Caco-2 (cell line): ENCODE data around the gene MT1A. TPM values are rescaled to one million over a fixed set of nuclear protein-coding genes. Genes with fewer than 3 reads are reported as not detected.

Experiments used
- BruUV-seq: library from RNA; stranded (reverse); fragments of 400-500 nt; replicated peaks from 2 replicates; lab custom pipeline; 2021; lab: Mats Ljungman, UMichigan
- CTCF ChIA-PET: fragments of 300-600 bp; sonication (Branson Sonifier 250); formaldehyde crosslinking; loops from one replicate; lab custom pipeline; 2022; ENCODE audit warnings: antibody characterized with exemption; lab: Charles Lee
- POLR2A ChIA-PET: fragments of 300-600 bp; sonication (Branson Sonifier 250); formaldehyde crosslinking; loops from one replicate; lab custom pipeline; 2022; ENCODE audit warnings: antibody characterized with exemption; lab: Charles Lee
- DNase-seq, 2 experiments: peaks; one replicate each; pipeline versions ENCODE4 v3.0.0 to v3.0.0-alpha.2; 2020 to 2022
- H3K27me3 ChIP-seq: replicated peaks from 2 replicates; pipeline ENCODE4 v1.6.0; 2011; ENCODE audit warnings: low read length; ENCODE audit not compliant: control insufficient read depth, insufficient read depth
- H3K36me3 ChIP-seq: 2 replicates; pipeline ENCODE4 v1.5.1; 2011; ENCODE audit warnings: low read length; ENCODE audit not compliant: control insufficient read depth, insufficient read depth
- H3K4me1 ChIP-seq: fragments of 250-450 bp; sonication (Bioruptor Pico); 2 replicates; pipeline ENCODE4 v1.5.1; 2020; ENCODE audit warnings: mild to moderate bottlenecking
- H3K4me3 ChIP-seq: 2 replicates; pipeline ENCODE4 v1.5.1; 2011; ENCODE audit warnings: low read depth, mild to moderate bottlenecking, control low read depth, low read length
- H3K9me3 ChIP-seq: fragments of 250-450 bp; sonication (Bioruptor Pico); 2 replicates; pipeline ENCODE4 v1.5.1; 2020; ENCODE audit warnings: mild to moderate bottlenecking, moderate library complexity
- H3K27ac Mint-ChIP-seq: one replicate; pipeline ENCODE4 v1.8.0; 2022; ENCODE audit warnings: mixed read lengths; ENCODE audit not compliant: unreplicated experiment
- H3K27me3 Mint-ChIP-seq: one replicate; pipeline ENCODE4 v1.8.0; 2022; ENCODE audit warnings: mixed read lengths; ENCODE audit not compliant: insufficient read depth, unreplicated experiment
- H3K36me3 Mint-ChIP-seq: one replicate; pipeline ENCODE4 v1.8.0; 2022; ENCODE audit warnings: mild to moderate bottlenecking, mixed read lengths; ENCODE audit not compliant: insufficient read depth, unreplicated experiment
- H3K4me1 Mint-ChIP-seq: one replicate; pipeline ENCODE4 v1.8.0; 2022; ENCODE audit warnings: low read depth, mixed read lengths; ENCODE audit not compliant: unreplicated experiment
- H3K4me3 Mint-ChIP-seq: one replicate; pipeline ENCODE4 v1.8.0; 2022; ENCODE audit warnings: mild to moderate bottlenecking, moderate library complexity, mixed read lengths; ENCODE audit not compliant: unreplicated experiment
- H3K9me3 Mint-ChIP-seq: one replicate; pipeline ENCODE4 v1.8.0; 2022; ENCODE audit warnings: mixed read lengths; ENCODE audit not compliant: unreplicated experiment
- intact Hi-C: fragments of 100-400 bp; cut with micrococcal nuclease; formaldehyde crosslinking; loops from one replicate; pipeline ENCODE4 v1.10.0; 2022; ENCODE audit not compliant: unreplicated experiment
- total RNA-seq: library from RNA; stranded (reverse); gene quantifications from 2 replicates; pipeline ENCODE4 v1.2.3, GENCODE V29; 2022
- TF ChIP-seq, protein P1 (sequence below), 2 experiments: fragments of 200-600 bp in 1 of 2; IDR thresholded peaks; 1 replicate in 1 of 2; 2 replicates in 1 of 2; pipeline versions ENCODE4 v1.5.1 to v1.8.0; 2011 to 2022; ENCODE audit warnings: antibody characterized with exemption in 1 of 2, control low read depth in 1 of 2, inconsistent platforms in 1 of 2, low read depth in 1 of 2, low read length in 1 of 2, mild to moderate bottlenecking in 1 of 2, moderate library complexity in 1 of 2; ENCODE audit not compliant: insufficient read depth in 1 of 2, severe bottlenecking in 1 of 2, unreplicated experiment in 1 of 2

MT1A gene
- total RNA-seq, 1 experiment from 2014 or later, result 2.5 TPM

DNA sequence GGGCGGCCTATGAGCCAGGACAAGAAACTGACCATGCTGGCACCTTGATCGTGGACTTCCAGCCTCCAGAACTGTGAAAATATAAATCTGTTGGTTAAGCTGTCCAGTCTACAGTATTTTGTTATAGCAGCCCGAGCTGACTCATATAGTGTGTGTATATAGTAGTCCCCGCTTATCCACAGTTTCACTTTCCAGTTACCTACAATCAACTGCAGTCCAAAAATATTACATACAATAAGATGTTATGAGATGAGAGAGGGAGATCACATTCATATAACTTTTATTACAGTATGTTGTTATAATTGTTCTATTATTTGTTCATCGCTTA, 44.2 kb upstream of the MT1A start:
- H3K9me3 ChIP-seq, result peaks cover 5% of the 10 kb centered on the region; the same call in 1 of the 2 replicates
- no peaks in the 10 kb centered on the region for H3K27me3 ChIP-seq
- Mint-ChIP-seq H3K27ac (no peak overlapping the region), H3K9me3 (no peaks in the 10 kb centered on the region), H3K4me1 (no peaks in the 10 kb centered on the region), H3K27me3 (peaks cover 10% of the 10 kb centered on the region), H3K36me3 (no peaks in the 10 kb centered on the region), H3K4me3 (no peak overlapping the region)
- H3K36me3 ChIP-seq, result no peaks in the 10 kb centered on the region
- no peak overlapping the region for H3K4me3 ChIP-seq
- no peak for DNase-seq
- intact Hi-C loops, result no loop called here
- BruUV-seq, result no TSS peak
- ChIA-PET CTCF (no interaction called here), POLR2A (no interaction called here)
- TF ChIP-seq, protein P1, sequence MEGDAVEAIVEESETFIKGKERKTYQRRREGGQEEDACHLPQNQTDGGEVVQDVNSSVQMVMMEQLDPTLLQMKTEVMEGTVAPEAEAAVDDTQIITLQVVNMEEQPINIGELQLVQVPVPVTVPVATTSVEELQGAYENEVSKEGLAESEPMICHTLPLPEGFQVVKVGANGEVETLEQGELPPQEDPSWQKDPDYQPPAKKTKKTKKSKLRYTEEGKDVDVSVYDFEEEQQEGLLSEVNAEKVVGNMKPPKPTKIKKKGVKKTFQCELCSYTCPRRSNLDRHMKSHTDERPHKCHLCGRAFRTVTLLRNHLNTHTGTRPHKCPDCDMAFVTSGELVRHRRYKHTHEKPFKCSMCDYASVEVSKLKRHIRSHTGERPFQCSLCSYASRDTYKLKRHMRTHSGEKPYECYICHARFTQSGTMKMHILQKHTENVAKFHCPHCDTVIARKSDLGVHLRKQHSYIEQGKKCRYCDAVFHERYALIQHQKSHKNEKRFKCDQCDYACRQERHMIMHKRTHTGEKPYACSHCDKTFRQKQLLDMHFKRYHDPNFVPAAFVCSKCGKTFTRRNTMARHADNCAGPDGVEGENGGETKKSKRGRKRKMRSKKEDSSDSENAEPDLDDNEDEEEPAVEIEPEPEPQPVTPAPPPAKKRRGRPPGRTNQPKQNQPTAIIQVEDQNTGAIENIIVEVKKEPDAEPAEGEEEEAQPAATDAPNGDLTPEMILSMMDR (IDR thresholded peaks at IDR 0.05; ENCODE audit: insufficient read depth in 1 of 2, low read depth in 1 of 2, low read length in 1 of 2, severe bottlenecking in 1 of 2, unreplicated experiment in 1 of 2), result no peak
- H3K4me1 ChIP-seq, result no peaks in the 10 kb centered on the region

DNA sequence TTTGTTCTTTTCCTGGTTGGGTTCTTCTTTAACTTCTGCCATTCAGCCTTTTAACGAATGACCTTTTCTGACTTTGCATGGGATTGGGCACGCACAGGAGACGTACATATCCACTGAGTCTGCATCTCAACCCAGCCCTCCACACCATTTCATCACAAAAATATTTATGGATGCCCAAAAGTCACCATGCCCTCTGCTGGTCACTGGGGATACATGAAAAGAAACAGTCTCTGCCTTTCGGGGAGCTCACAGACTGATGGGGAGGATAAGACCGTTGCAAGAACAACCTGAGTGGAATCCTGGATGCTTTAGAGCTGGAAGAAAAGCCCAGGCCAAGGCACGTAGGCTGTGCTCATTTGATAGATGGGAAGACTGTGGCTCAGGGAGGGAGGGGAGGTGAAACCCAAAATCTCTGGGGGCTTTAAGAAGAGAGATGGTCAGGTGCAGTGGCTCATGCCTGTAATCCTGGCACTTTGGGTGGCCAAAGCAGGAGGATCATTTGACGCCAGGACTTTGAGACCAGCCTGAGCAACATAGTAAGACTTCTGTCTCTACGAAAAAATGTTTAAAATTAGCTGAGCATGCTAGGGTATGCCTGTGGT, 38.0 kb upstream of the MT1A start:
- TF ChIP-seq, protein P1 (IDR thresholded peaks at IDR 0.05; ENCODE audit: insufficient read depth in 1 of 2, low read depth in 1 of 2, low read length in 1 of 2, severe bottlenecking in 1 of 2, unreplicated experiment in 1 of 2), result peak; percentile 67 to 84
- Histone ChIP-seq H3K4me3 (no peak overlapping the region), H3K27me3 (no peaks in the 10 kb centered on the region), H3K36me3 (no peaks in the 10 kb centered on the region), H3K4me1 (no peaks in the 10 kb centered on the region), H3K9me3 (no peaks in the 10 kb centered on the region)
- POLR2A ChIA-PET, result no interaction called here
- H3K4me1 Mint-ChIP-seq, result peaks cover 8% of the 10 kb centered on the region
- H3K27ac Mint-ChIP-seq, result no peak overlapping the region
- CTCF ChIA-PET, result interaction anchor here (0.6 to 2.3 kb wide), 21 partner anchors 8 to 244 kb away, joined by 3 to 31 read pairs (median 4); partner anchors contain the start of genes BBS2, MT1A, MT1H and MT2A
- intact Hi-C loops, result loop anchor here (1.0 kb wide), 2 partner anchors 23 to 86 kb away; no protein-coding TSS in a partner anchor
- peaks cover 11% of the 10 kb centered on the region for H3K27me3 Mint-ChIP-seq
- BruUV-seq, result no TSS peak
- H3K4me3 Mint-ChIP-seq, result no peak overlapping the region
- peak; percentile 53 to 58 for DNase-seq
- no peaks in the 10 kb centered on the region for H3K36me3 Mint-ChIP-seq
- no peaks in the 10 kb centered on the region for H3K9me3 Mint-ChIP-seq

DNA sequence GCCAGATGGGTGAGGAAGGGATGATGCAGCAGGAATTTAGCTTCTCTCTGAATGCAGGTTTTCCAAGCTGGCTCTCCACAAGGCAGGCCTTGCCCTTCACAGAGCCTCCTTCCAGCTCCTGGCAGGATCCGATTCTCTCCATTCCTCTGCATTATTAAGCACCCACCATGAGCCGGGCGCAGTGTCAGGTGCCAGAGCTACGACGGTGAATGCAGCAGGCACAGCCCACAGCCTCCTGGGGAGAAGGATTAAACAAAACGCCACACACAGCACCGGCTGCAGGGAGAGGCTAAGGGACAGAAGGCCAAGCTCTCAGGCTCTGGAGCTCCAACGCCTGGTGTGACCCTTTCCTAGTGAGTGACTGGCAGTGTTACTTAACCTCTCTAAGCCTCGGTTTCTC, 37.1 kb upstream of the MT1A start:
- CTCF ChIA-PET, result interaction anchor here (0.6 to 2.3 kb wide), 10 partner anchors 16 to 357 kb away, joined by 3 to 31 read pairs (median 5); partner anchors contain the start of genes BBS2 and MT1A
- TF ChIP-seq, protein P1 (IDR thresholded peaks at IDR 0.05; ENCODE audit: insufficient read depth in 1 of 2, low read depth in 1 of 2, low read length in 1 of 2, severe bottlenecking in 1 of 2, unreplicated experiment in 1 of 2), result no peak
- H3K36me3 ChIP-seq, result no peaks in the 10 kb centered on the region
- POLR2A ChIA-PET, result interaction anchor here (0.6 kb wide), 1 partner anchor 169 kb away, joined by 3 read pairs; no protein-coding TSS in a partner anchor
- Mint-ChIP-seq H3K36me3 (no peaks in the 10 kb centered on the region), H3K27ac (no peak overlapping the region), H3K27me3 (peaks cover 11% of the 10 kb centered on the region), H3K4me1 (peaks cover 8% of the 10 kb centered on the region), H3K4me3 (no peak overlapping the region), H3K9me3 (no peaks in the 10 kb centered on the region)
- H3K9me3 ChIP-seq, result no peaks in the 10 kb centered on the region
- DNase-seq, result no peak
- no peaks in the 10 kb centered on the region for H3K4me1 ChIP-seq
- no peak overlapping the region for H3K4me3 ChIP-seq
- H3K27me3 ChIP-seq, result no peaks in the 10 kb centered on the region
- intact Hi-C loops, result no loop called here
- no TSS peak for BruUV-seq
